ENCODE data around the gene DYNLT1. TPM values are rescaled to one million over a fixed set of nuclear protein-coding genes. Genes with fewer than 3 reads are reported as not detected.

DYNLT1 gene
- total RNA-seq, 3 donors from 2014 or later (not counting 1 experiment from before 2014, with no cell fraction given), result 85.7 to 106 (median 86.8) TPM

DNA sequence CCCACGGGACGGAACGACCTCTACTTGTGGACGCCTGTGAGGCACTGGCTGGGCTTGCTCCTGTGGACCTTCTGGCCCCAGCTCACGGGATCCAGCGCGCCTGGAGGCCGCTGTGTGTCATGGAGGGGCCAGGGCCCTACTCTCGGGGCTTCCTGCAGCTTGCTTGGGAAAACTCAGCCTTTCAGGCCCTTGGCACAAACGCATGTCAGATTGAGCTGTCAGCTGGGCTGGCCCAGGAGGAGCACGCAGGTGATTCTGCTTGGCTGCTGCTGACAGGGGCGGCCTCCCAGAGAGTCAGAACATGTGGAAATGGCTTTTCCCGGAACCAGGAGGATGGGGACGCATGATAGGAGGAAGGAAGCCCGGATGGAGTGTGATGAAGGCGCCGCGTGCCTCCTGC is 44.9 kb downstream of the DYNLT1 start:
- no peaks in the 10 kb centered on the region for H3K9me3 ChIP-seq (ENCODE audit: control insufficient read depth, insufficient read depth, low read length)
- 97% methylated on average over 18 of the region's 18 CpGs for WGBS (ENCODE audit: insufficient coverage)
- intact Hi-C loops (cut with micrococcal nuclease), result no loop called here
- no peak overlapping the region for H3K27ac Mint-ChIP-seq
- peaks cover 27% of the 10 kb centered on the region for H3K36me3 Mint-ChIP-seq
- no peaks in the 10 kb centered on the region for H3K27me3 ChIP-seq (ENCODE audit: control insufficient read depth, insufficient read depth, low read length)
- H3K4me3 ChIP-seq (ENCODE audit: low read length), result no peak overlapping the region
- no peaks in the 10 kb centered on the region for H3K9me3 Mint-ChIP-seq
- peaks cover 49% of the 10 kb centered on the region for H3K36me3 ChIP-seq (ENCODE audit: control insufficient read depth, insufficient read depth, low read length)
- H3K4me1 Mint-ChIP-seq, result peaks cover 28 to 29% of the 10 kb centered on the region in 2 donors
- H3K27me3 Mint-ChIP-seq (ENCODE audit: low read depth in 2 of 2), result no peaks in the 10 kb centered on the region
- no peaks in the 10 kb centered on the region for H3K4me1 ChIP-seq (ENCODE audit: control insufficient read depth, insufficient read depth, low read length)
- H3K4me3 Mint-ChIP-seq, result no peak overlapping the region
- DNase-seq (no peak), ATAC-seq (no peak)
- no peak overlapping the region for H3K27ac ChIP-seq (ENCODE audit: low read length)
- TF ChIP-seq, protein P1, sequence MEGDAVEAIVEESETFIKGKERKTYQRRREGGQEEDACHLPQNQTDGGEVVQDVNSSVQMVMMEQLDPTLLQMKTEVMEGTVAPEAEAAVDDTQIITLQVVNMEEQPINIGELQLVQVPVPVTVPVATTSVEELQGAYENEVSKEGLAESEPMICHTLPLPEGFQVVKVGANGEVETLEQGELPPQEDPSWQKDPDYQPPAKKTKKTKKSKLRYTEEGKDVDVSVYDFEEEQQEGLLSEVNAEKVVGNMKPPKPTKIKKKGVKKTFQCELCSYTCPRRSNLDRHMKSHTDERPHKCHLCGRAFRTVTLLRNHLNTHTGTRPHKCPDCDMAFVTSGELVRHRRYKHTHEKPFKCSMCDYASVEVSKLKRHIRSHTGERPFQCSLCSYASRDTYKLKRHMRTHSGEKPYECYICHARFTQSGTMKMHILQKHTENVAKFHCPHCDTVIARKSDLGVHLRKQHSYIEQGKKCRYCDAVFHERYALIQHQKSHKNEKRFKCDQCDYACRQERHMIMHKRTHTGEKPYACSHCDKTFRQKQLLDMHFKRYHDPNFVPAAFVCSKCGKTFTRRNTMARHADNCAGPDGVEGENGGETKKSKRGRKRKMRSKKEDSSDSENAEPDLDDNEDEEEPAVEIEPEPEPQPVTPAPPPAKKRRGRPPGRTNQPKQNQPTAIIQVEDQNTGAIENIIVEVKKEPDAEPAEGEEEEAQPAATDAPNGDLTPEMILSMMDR (IDR thresholded peaks at IDR 0.05), result no peak

DNA sequence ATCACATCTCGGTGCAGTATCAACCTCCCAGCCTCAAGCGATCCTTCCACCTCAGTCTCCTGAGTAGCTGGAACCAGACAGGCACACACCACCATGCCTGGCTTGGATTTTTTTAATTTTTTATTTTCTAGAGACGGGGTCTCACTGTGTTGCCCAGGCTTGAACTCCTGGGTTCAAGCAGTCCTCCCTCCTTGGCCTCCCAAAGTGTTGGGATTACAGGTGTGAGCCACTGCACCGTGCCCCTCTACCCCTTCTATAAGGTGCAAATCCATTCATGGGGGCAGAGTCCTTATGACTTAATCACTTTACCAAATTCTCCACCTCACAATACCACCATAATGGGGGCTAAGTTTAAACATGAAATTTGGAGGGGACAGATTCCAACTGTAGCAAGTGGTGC is 47.0 kb downstream of the DYNLT1 start:
- 100% methylated on average over 4 of the region's 4 CpGs for WGBS (ENCODE audit: insufficient coverage)
- H3K9me3 ChIP-seq (ENCODE audit: control insufficient read depth, insufficient read depth, low read length), result no peaks in the 10 kb centered on the region
- Mint-ChIP-seq H3K4me1 (peaks cover 11 to 13% of the 10 kb centered on the region in 2 donors), H3K36me3 (peaks cover 14% of the 10 kb centered on the region), H3K4me3 (no peak overlapping the region), H3K27ac (peak overlapping the region; percentile 49 to 50), H3K27me3 (ENCODE audit: low read depth in 2 of 2) (no peaks in the 10 kb centered on the region), H3K9me3 (no peaks in the 10 kb centered on the region)
- peaks cover 58% of the 10 kb centered on the region for H3K36me3 ChIP-seq (ENCODE audit: control insufficient read depth, insufficient read depth, low read length)
- no peak overlapping the region for H3K4me3 ChIP-seq (ENCODE audit: low read length)
- H3K4me1 ChIP-seq (ENCODE audit: control insufficient read depth, insufficient read depth, low read length), result no peaks in the 10 kb centered on the region
- H3K27me3 ChIP-seq (ENCODE audit: control insufficient read depth, insufficient read depth, low read length), result no peaks in the 10 kb centered on the region
- H3K27ac ChIP-seq (ENCODE audit: low read length), result no peak overlapping the region
- DNase-seq, result no peak
- ATAC-seq, result no peak
- intact Hi-C loops (cut with micrococcal nuclease), result no loop called here
- TF ChIP-seq, protein P1 (IDR thresholded peaks at IDR 0.05), result no peak

DNA sequence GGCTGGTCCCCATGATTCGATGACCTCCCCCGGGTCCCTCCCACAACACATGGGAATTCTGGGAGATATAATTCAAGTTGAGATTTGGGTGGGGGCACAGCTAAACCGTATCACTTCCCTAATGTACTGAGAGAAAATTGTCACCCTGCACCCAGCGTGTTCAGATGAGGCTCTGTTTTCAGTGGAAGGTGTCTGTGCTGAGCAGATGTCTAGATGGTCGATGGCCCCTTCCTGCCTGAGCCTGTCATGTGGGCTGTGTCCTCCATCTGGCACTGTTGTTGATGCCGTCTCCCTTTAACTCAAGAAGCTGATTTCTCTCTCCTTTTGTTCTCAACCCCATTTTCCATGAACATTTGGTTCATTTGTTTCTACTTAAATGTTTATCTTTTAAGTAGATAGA is 47.7 kb downstream of the DYNLT1 start:
- Mint-ChIP-seq H3K9me3 (no peaks in the 10 kb centered on the region), H3K4me3 (no peak overlapping the region), H3K27ac (peak overlapping the region; percentile 49 to 67), H3K27me3 (ENCODE audit: low read depth in 2 of 2) (no peaks in the 10 kb centered on the region), H3K4me1 (peaks cover 13% of the 10 kb centered on the region in 2 donors), H3K36me3 (peaks cover 16% of the 10 kb centered on the region)
- no peaks in the 10 kb centered on the region for H3K27me3 ChIP-seq (ENCODE audit: control insufficient read depth, insufficient read depth, low read length)
- H3K36me3 ChIP-seq (ENCODE audit: control insufficient read depth, insufficient read depth, low read length), result peaks cover 59% of the 10 kb centered on the region
- H3K4me1 ChIP-seq (ENCODE audit: control insufficient read depth, insufficient read depth, low read length), result no peaks in the 10 kb centered on the region
- TF ChIP-seq, protein P1 (IDR thresholded peaks at IDR 0.05), result no peak
- H3K9me3 ChIP-seq (ENCODE audit: control insufficient read depth, insufficient read depth, low read length), result no peaks in the 10 kb centered on the region
- ATAC-seq, result no peak
- H3K4me3 ChIP-seq (ENCODE audit: low read length), result no peak overlapping the region
- H3K27ac ChIP-seq (ENCODE audit: low read length), result no peak overlapping the region
- intact Hi-C loops (cut with micrococcal nuclease), result no loop called here
- DNase-seq, result no peak
- 71% methylated on average over 4 of the region's 6 CpGs for WGBS (ENCODE audit: insufficient coverage)

DNA sequence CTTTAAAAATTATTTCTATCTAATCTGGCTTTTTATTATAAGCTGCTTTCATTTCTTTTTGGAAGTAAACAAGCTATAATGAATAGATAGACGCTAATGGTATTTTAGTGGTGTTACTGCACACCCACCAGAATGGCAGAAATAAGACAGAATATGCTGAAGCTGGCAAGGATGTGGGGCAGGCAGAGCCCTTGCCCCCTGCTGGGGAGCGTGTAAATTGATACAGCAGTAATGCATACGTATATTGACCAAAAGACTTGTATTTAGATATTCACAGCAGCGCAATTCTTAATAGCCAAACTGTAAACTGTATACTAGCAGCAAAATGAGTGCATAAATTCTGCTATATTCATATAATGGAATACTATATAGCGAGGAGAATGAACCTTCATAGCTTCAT is 49.3 kb downstream of the DYNLT1 start:
- Histone ChIP-seq H3K4me1 (ENCODE audit: control insufficient read depth, insufficient read depth, low read length) (no peaks in the 10 kb centered on the region), H3K4me3 (ENCODE audit: low read length) (no peak overlapping the region), H3K27me3 (ENCODE audit: control insufficient read depth, insufficient read depth, low read length) (no peaks in the 10 kb centered on the region), H3K27ac (ENCODE audit: low read length) (no peak overlapping the region), H3K9me3 (ENCODE audit: control insufficient read depth, insufficient read depth, low read length) (no peaks in the 10 kb centered on the region), H3K36me3 (ENCODE audit: control insufficient read depth, insufficient read depth, low read length) (peaks cover 70% of the 10 kb centered on the region)
- ATAC-seq, result peak in 2 of 3 donors; percentile 62 to 66
- Mint-ChIP-seq H3K36me3 (peaks cover 28% of the 10 kb centered on the region), H3K4me1 (peaks cover 23 to 25% of the 10 kb centered on the region in 2 donors), H3K27me3 (ENCODE audit: low read depth in 2 of 2) (no peaks in the 10 kb centered on the region), H3K27ac (peak overlapping the region; percentile 49 to 57), H3K9me3 (no peaks in the 10 kb centered on the region), H3K4me3 (no peak overlapping the region)
- DNase-seq, result peak in 1 of 2 donors; percentile 57
- WGBS (ENCODE audit: insufficient coverage), result 87% methylated on average over 3 of the region's 5 CpGs
- intact Hi-C loops (cut with micrococcal nuclease), result no loop called here
- TF ChIP-seq, protein P1 (IDR thresholded peaks at IDR 0.05), result peak; percentile 43
